Progenitor cell of endocrine pancreas (in vitro differentiated cells): ENCODE data around the gene SCIMP. TPM values are rescaled to one million over a fixed set of nuclear protein-coding genes. Genes with fewer than 3 reads are reported as not detected.

ENCODE experiments used
- DNase-seq: peaks from one replicate; pipeline ENCODE4 v3.0.0; 2021; ENCODE audit warnings: low spot score; ENCODE audit not compliant: unreplicated experiment
- H3K27ac Mint-ChIP-seq: 2 replicates; pipeline ENCODE4 v1.8.0; 2021; ENCODE audit warnings: mild to moderate bottlenecking, moderate library complexity, mixed read lengths
- H3K27me3 Mint-ChIP-seq: 2 replicates; pipeline ENCODE4 v1.8.0; 2021; ENCODE audit warnings: mixed read lengths
- H3K36me3 Mint-ChIP-seq: 2 replicates; pipeline ENCODE4 v1.8.0; 2022; ENCODE audit warnings: mixed read lengths; ENCODE audit not compliant: insufficient read depth
- H3K4me1 Mint-ChIP-seq: 2 replicates; pipeline ENCODE4 v1.8.0; 2021; ENCODE audit warnings: low read depth, mixed read lengths
- H3K4me3 Mint-ChIP-seq: 2 replicates; pipeline ENCODE4 v1.8.0; 2021; ENCODE audit warnings: low read depth, mild to moderate bottlenecking, moderate library complexity, mixed read lengths
- H3K9me3 Mint-ChIP-seq: 2 replicates; pipeline ENCODE4 v1.8.0; 2021; ENCODE audit warnings: low read depth, mixed read lengths
- CTCF ChIP-seq: fragments of 200-600 bp; sonication (generic); IDR thresholded peaks from one replicate; pipeline ENCODE4 v1.5.0; 2021; ENCODE audit warnings: antibody characterized with exemption, mild to moderate bottlenecking; ENCODE audit not compliant: unreplicated experiment
- total RNA-seq: library from RNA; stranded (reverse); gene quantifications from 2 replicates; pipeline ENCODE4 v1.2.1, GENCODE V29; 2021

Gene SCIMP
- total RNA-seq, 1 donor from 2014 or later = not detected

- Mint-ChIP-seq H3K36me3 (no peaks in the 10 kb centered on the region), H3K9me3 (no peaks in the 10 kb centered on the region), H3K27me3 (no peaks in the 10 kb centered on the region), H3K4me3 (no peak overlapping the region), H3K27ac (no peak overlapping the region), H3K4me1 (no peaks in the 10 kb centered on the region)
- no peak for TF ChIP-seq CTCF
- DNase-seq = no peak
Measured at GRCh38 chr17:5198472-5198871, 36.2 kb downstream of the SCIMP start.

GRCh38 chr17:5194346-5194745, 40.3 kb downstream of the SCIMP start:
- Mint-ChIP-seq H3K9me3 (peaks cover 21% of the 10 kb centered on the region), H3K4me3 (no peak overlapping the region), H3K27me3 (no peaks in the 10 kb centered on the region), H3K4me1 (no peaks in the 10 kb centered on the region), H3K27ac (no peak overlapping the region), H3K36me3 (peaks cover 21% of the 10 kb centered on the region)
- no peak for DNase-seq
- no peak for TF ChIP-seq CTCF

- peak; percentile 77 for TF ChIP-seq CTCF
- peak; percentile 92 for DNase-seq
- Mint-ChIP-seq H3K4me1 (no peaks in the 10 kb centered on the region), H3K9me3 (peaks cover 34% of the 10 kb centered on the region), H3K4me3 (peak within 1 kb of the TSS; percentile 85), H3K27ac (peak within 1 kb of the TSS; percentile 85), H3K27me3 (no peaks in the 10 kb centered on the region), H3K36me3 (peaks cover 38% of the 10 kb centered on the region)
Measured at GRCh38 chr17:5191541-5192417, 42.9 kb downstream of the SCIMP start, which contains the start of gene ZNF594. Gene ZNF594 (minus strand): TSS chr17:5191868. CDS start chr17:5184256, 7,612 bp downstream.

GRCh38 chr17:5184288-5184687, 50.4 kb downstream of the SCIMP start:
- Mint-ChIP-seq H3K9me3 (peaks cover 64% of the 10 kb centered on the region), H3K27me3 (no peaks in the 10 kb centered on the region), H3K4me3 (no peak overlapping the region), H3K4me1 (no peaks in the 10 kb centered on the region), H3K27ac (no peak overlapping the region), H3K36me3 (peaks cover 78% of the 10 kb centered on the region)
- no peak for TF ChIP-seq CTCF
- DNase-seq = no peak

- no peaks in the 10 kb centered on the region for H3K27me3 Mint-ChIP-seq
- H3K9me3 Mint-ChIP-seq = peaks cover 67% of the 10 kb centered on the region
- H3K36me3 Mint-ChIP-seq = peaks cover 84% of the 10 kb centered on the region
- H3K27ac Mint-ChIP-seq = peak overlapping the region; percentile 94
- H3K4me3 Mint-ChIP-seq = no peak overlapping the region
- DNase-seq = no peak
- no peaks in the 10 kb centered on the region for H3K4me1 Mint-ChIP-seq
- no peak for TF ChIP-seq CTCF
Measured at GRCh38 chr17:5183410-5183793, 51.3 kb downstream of the SCIMP start.
